GM12873 (cell line): ENCODE measurements around the gene USP47.

Source experiments
- TF ChIP-seq, protein P1 (sequence below): IDR thresholded peaks from 2 replicates; pipeline ENCODE4 v1.5.1; 2012; ENCODE audit warnings: low read depth, mild to moderate bottlenecking, moderate library complexity, low read length, control low read depth; ENCODE audit not compliant: insufficient read depth; ENCODE audit errors: missing control alignments

USP47 gene

GRCh38 chr11:11988099-11988651 lies 146.4 kb downstream of the USP47 start:
- TF ChIP-seq, protein P1, sequence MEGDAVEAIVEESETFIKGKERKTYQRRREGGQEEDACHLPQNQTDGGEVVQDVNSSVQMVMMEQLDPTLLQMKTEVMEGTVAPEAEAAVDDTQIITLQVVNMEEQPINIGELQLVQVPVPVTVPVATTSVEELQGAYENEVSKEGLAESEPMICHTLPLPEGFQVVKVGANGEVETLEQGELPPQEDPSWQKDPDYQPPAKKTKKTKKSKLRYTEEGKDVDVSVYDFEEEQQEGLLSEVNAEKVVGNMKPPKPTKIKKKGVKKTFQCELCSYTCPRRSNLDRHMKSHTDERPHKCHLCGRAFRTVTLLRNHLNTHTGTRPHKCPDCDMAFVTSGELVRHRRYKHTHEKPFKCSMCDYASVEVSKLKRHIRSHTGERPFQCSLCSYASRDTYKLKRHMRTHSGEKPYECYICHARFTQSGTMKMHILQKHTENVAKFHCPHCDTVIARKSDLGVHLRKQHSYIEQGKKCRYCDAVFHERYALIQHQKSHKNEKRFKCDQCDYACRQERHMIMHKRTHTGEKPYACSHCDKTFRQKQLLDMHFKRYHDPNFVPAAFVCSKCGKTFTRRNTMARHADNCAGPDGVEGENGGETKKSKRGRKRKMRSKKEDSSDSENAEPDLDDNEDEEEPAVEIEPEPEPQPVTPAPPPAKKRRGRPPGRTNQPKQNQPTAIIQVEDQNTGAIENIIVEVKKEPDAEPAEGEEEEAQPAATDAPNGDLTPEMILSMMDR, result no peak

DNA sequence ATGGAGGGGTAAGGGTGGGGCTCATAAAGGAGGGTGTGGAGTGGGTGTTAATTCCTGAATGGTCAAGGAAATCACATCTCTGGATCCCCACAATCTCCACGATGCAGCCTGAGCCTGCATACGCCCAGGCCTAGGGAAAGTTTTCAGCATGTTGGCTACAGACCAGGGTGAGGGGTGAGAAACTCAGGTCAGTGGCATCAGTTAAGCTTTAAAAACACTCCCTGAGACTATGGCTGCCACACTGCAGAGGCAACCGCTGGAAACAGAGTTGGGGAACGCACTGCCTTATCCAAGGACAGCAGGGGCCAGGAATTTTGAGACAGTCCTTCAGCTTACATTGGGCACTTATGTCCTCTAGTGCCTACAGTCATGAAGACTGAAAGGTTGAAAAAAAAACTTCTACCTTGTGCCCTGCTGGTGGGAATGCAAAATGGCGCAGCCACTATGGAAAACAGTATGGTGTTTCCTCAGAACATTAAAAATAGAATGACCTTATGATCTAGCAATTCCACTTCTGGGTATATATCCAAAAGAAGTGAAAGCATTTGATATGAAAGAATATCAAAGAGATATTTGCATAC lies 147.0 kb downstream of the USP47 start:
- TF ChIP-seq, protein P1, result no peak

DNA sequence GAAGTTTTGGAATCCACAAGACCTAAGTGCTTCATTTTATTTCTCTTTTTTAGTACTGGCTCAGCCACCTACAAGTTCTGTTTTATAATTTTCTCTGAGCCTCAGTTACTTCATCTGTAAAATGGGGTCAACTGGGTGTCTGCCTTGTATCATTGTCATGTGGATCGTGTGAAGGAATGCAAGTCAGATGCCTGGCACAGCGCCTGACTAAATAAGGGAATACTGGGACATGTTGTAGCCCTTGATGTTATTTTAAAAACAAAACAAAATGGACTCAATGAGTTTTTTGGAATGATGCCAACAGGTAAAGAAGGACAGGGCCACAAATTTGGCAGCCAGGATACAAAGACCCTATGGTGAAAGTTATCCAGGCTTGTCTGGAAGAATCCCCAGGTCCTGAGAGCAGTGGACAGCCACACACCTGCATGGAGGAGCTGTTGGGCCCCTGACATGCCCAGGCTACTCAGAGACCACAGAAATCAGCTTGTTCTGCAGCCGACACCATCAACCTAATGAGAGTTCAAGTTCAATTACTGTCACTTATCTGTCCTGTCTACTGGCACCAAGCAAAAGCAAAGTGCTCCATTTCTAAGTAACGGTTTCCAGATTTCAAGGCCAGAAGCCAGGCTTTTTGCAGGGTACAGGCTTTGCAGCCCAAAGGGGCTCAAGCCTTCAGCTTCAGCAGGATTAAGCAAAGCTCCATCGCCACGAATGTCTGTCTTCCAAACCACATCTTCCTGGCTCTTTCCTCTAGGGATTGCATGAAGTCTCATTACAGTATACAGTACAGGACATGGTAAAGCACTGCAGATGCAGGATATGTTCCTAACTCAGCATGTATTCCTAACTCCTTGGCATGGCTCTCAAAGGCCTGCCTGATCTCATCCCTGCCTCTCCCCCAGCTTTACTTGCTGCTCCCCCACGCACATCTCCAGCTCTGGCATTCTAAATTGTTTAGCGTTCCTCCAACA lies 148.3 kb downstream of the USP47 start:
- TF ChIP-seq, protein P1, result no peak

DNA sequence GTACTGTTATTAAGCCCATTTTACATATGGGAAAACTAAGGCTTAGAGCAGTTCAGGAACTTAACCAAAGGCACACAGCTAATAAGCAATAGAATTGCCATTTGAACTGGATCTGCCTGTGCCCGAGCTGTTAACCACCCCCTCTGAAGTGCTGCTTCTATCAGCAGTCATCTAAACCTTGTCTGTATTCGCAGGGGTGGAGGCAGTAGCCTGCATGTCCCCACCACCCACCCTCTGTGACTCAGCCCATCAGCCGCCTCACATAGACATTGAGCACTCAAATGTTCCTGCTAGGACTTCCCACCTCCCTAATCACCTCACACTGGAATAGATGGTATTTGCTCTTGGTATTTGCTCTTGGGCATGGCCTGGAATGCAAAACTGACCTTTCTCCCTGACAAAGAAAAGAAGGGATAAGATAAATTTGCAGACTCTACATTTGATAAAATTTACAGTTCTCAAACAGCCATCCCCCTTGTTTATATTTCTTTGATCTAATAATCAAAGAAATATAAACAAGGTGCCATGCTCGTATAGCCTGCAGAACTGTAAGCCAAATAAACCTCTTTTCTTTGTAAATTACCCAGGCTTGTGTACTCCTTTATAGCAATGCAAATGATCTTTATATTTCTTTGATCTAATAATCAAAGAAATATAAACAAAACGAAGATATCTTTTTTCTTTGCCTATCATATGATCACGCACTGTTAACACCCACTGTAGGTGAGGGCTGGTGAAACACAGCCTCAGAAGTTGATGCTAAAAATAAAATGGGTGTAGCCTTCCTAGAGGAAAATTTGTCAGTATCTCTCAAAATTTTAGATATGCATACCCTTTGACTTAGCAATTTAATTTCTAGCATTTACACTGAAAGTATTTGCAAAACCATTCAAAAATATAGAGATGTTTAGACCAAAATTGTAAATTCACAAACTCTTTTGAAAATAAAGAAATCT lies 150.8 kb downstream of the USP47 start:
- TF ChIP-seq, protein P1, result no peak

GRCh38 chr11:11993839-11994238 lies 152.1 kb downstream of the USP47 start:
- TF ChIP-seq, protein P1, result no peak

DNA sequence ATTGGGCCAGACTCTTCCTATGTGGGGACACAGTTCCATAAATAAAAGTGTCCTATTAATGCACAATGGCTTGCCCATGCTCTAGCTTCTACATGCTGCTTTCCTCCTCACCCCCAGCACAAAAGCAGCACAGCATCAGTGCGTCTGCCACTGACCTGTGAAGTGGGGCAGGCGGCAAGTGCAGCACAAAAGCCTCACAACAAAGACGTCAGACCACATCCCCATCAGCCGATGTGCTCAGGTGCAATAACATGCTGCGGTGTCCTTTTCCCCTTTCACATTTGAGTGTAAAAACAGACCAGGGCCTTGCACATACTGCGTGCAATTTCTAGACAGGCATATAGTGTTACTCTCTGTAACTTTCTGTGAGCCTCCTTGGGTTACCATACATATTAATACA lies 153.8 kb downstream of the USP47 start:
- TF ChIP-seq, protein P1, result no peak
